ENCODE results near the gene SLC5A6.

SLC5A6 gene

DNA sequence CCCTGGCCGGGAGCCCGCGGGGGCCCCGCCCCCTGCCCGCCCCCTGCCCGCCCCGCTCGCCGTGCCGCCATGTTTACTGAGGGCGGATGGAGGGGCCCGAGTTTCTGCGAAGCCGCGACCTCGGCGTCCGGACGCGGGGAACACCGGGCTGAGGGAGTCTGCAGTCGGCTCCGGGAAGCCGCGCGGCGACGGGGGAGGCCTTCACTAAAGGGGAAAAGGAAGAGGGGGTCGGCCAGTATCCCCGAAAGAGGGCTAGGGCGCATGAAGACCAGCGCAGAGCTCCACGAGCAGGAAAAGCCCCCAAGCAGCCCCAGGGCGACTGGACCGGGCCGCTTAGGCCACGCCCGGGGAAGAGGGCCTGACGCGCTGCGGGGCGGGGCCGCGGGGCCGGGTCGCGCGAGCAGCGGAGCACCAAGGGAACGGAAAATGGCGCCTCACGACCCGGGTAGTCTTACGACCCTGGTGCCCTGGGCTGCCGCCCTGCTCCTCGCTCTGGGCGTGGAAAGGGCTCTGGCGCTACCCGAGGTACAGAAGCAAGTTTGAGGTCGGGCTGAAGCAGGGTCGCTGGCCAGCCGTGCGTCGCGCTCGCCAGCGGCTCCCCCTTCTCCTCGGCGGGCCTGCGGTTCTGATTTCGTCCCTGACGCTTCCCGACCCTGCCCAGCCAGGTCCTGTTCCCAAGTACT lies at the start of gene SLC5A6, which contains the start of gene ATRAID:
Gene SLC5A6 (minus strand): TSS at position 326 of the 683 bp plus-strand sequence. CDS start 4,618 bp downstream, outside the sequence.
Gene ATRAID (plus strand): TSS at position 99 of the 683 bp plus-strand sequence. CDS start 328 bp downstream, at position 427.
- peak; percentile 93 for DNase-seq (ENCODE audit: low spot score)

DNA sequence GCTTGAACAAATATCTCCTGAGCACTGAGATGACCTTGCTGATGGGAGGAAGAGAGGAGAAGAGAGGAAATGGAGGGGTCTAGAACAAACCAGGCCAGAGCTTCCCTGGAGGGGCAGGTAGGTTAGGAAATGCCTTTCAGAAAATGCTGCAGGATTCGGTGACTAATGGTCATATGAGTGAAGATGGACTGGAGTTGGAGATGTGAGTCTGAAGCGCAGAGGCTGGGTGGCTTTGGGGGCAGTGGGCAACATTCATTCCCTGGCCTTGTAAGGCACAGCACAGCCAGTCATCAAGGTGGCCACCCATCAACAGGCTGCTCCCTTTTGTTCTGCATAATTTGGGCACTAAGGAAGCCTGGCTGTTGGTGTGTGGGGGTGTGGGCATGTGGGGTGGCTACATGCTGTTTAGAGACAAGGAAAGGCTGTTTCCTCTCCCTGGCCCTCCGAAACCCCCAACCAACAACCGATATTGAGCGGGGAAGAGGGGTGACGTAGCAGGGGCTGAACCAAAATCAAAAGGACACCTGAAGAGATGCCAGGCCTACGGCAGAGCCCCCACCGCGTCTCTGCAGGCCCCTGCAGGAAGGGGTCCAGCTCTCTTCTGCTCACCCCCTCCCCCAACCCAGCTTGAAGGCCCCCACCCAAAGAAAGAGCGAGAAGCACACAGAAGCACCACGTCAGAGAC lies 49.3 kb upstream of the SLC5A6 start:
- no peak for DNase-seq (ENCODE audit: low spot score)

DNA sequence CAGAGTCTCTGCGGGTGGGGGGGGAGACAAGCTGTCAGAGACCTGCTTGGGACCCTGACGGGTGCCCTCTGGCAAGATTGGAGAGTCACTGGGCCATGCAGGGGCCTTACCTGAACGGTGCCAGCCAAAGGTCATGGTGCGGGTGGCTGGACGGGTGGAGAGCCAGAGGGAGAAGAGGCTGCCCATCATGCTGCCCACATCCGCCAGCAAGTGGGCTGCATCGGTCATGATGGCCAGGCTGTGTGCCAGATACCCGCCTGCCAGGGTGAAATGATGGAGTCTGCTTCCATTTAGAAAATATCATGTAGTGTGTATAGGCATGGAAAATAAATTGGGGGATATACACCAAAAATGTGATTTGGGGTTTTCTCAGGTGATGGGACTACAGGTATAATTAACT lies 46.0 kb upstream of the SLC5A6 start:
- no peak for DNase-seq (ENCODE audit: low spot score)

DNA sequence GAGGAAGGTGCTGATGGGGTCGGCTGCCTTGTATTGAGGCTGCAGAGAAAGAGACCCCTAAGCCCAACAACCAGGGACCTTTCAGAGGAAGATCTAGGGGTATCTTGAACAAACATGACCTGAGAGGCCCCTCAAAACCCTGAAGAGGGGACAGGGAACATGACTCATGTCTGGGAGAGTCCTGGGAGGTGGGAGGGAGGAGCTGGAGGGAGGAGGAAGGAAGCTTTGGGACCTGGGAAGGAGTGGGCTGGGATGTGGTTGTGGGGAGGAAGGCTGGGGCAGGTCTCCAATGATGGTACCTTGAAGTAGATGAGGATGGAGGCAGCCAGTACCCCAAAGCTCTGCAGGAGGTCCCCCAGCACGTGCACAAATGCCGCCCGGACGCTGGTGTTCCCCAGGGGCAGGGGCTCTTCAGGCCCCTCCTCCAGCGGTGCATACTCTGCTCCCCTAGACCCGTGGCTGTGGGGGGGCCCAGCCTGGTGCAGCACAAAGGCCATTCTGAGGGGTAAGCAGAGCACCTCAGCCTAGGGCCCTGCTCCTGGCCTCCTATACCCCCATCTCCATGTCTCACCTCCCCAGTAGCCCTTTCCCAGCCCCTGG lies 44.9 kb upstream of the SLC5A6 start:
- no peak for DNase-seq (ENCODE audit: low spot score)

DNA sequence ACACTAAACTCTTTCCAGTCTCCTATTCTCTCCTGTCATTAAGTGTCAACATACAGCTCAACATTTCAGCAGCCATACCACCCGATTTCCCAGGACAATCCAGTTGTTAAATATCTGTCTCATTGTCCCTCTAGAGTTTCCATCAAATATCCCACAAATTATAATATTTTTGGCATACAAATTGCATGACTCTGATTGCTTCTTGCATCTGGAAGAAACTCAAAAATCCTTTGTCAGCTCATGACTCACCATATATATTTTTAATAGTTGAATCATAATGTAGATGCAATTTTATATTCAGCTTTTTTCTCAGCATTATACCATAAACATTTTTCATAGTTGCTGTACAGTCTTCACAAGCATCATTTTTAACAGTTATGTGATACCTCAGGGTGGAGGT lies 43.6 kb upstream of the SLC5A6 start:
- DNase-seq (ENCODE audit: low spot score) = no peak

DNA sequence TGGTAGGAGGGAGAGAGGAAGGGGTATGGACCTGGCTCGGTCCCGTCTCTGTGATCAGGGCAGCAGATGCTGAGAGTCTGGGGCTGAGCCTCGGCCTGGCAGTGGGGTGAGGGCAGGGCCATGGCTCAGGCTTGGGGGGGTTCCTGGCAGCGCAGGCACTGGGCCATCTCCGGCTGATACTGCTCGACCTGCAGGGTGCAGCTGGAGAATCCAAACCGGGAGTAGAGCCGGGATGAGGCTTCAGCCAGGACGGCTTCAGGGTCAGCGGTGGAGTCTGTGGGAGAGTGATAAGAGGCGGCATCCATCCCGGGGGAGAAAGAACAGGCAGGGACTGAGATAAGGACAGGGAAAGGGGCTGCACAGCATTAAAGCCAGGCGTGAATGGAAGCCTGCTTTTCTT lies 43.1 kb upstream of the SLC5A6 start:
- no peak for DNase-seq (ENCODE audit: low spot score)

DNA sequence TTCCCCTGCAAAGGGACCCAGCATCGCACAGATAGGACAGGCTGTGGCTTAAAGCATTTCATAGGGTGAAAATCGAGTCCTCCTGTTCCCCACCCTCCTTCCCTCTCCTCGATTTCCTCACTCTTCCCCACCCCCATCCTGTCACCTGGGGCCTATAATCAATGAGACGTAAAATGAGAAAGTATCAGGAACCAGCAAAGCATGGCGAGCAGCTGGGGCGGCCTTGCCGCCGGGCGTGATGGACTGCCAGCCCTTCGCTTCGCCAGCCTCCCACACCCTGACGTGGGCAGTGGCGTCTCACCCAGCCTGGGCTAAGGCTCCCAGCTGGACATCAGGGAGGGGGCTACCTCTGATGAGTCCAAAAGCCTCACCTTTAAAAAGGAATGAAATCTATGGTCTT lies 39.7 kb upstream of the SLC5A6 start:
- DNase-seq (ENCODE audit: low spot score) = no peak

DNA sequence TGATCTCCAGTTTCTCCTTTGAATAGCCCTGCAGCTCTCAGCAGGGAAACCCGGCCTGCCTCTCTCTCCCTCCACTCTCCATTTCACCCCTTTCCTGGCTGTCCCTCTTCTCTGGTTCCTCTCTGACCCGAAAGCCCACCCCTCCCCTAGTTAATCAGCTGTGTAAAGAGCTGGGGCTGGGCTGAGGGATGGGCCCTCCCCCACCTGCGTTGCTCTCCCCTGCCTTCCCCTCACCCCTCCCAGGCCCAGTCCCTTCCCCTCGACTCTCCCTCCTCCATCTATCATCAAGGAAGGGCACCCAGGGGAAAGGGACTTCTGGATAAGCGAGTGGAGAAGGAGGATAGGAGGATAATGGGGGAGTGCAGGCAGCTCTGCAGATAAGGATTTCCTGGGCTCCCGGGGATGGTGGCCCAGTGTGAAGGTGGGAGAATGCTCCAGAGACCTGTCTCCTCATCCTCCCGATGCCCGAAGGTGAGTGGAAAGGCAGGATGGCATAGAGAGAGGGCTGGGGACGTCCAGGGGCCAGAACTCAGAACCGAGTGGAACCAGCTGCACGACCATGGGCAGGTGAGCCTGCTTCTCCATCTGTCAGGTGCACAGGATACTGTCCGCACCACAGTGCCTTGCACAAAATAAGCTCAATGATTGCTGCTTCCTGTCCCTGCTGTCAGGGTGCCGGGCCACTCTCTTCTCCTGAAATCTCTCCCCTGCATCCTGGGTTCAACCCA lies 38.7 kb upstream of the SLC5A6 start:
- DNase-seq (ENCODE audit: low spot score) = no peak

DNA sequence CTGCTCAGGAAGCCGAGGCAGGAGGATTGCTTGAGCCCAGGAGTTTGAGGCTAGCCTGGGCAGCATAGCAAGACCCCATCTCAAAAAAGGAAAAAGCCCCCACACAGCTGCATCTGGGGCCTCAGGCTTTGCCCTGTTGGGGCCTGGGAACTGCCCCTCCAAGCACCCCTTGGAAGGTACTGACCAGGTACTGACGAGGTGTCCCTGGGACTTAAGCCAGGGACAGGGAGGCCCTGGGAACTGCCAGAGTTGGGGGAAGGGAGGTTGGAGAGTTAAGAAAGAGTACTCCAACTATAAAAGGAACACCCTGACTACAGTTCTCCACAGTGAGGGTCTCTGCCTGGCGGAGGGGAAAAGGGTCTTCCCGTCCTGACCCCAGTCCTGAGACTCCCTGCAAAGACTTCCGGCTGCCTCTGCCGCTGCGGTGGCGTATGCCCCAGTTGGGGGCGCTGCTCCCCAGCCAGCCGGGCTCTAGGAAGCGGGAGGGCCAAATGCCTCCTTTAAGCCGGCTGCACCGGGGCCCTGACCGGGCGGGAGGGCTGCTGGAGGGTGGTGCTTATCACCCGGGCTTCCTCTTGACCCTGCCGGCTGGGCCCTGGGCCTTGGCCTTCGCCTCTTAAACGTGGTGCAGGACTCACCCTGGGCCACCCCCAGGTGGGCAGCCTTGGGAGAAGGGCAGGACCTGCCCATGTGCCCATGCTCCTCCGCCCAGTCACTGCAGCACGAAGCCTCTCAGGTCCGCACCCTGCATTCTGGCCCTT lies 38.0 kb upstream of the SLC5A6 start:
- peak; percentile 88 for DNase-seq (ENCODE audit: low spot score)

DNA sequence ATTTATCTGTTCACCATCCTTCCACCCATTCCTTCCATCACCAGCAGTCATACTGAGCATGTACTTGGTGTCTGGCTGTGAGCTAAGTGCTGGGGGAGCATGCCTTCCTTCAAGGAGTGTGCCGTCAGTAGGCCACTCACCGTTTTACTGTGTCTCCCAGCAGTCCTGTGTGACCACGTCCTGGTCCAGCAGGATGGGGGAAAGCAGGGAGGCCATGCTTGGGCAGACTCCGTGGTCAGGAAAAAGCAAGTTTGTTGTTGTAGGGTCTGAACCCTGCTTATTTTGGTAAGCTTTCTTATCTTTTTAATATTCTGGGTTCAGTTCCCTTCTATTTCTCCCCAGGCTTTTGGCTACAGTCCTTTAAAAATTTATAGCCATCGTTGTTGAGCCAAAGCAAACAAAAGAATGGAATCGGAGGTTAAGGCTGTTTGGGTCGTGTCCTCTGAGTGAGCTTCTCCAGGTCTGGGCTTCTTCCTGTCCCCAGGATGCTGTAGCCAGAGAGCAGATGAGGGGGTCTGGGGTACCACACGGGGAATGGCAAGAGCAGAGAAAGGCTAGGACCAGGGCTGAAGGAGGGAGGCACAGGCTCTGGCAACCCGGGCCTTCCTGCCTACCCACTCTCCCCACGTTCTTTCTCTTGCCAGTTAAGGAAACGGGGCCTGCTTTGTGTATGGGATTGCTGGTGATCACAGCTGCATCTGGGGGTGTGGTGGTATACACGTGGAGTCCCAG lies 37.3 kb upstream of the SLC5A6 start:
- no peak for DNase-seq (ENCODE audit: low spot score)

DNA sequence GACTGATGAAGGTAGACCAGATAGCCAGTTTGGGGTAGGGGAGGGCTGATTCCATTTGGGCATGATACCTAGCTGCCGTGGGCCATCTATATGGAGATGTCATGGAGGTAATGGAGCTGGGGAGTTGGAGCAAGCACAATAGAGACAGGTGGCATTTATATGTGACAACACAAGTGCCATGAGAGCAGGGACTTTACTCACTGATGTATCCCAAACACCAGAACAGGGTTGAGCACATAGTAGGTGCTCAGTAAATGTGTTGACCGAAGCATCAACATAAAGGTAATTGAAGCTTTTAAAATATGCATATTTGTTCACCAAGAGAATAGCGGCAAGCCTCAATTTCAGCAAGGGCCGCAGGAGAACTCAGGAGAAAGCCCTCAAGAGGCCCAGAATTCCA lies 35.8 kb upstream of the SLC5A6 start:
- DNase-seq (ENCODE audit: low spot score) = no peak

DNA sequence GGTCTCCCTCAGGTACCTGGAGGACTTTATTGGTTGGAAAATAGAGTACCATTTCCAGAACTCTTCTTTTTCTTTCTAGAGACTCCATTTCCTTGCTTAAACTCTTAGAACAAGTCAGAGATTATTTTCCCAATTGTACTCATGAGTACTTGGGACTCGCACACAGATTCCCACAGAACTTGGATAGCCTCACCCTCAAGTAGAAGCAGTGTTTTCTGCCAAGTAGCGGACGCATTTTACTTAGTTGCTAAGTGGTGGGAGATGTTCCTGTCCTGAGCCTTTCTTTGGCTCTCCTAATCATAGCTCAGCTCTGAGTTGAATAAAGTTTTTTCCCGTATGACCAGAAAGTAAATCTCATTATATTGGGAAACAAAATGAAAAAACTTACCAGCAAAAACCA lies 33.6 kb upstream of the SLC5A6 start:
- DNase-seq (ENCODE audit: low spot score) = no peak

DNA sequence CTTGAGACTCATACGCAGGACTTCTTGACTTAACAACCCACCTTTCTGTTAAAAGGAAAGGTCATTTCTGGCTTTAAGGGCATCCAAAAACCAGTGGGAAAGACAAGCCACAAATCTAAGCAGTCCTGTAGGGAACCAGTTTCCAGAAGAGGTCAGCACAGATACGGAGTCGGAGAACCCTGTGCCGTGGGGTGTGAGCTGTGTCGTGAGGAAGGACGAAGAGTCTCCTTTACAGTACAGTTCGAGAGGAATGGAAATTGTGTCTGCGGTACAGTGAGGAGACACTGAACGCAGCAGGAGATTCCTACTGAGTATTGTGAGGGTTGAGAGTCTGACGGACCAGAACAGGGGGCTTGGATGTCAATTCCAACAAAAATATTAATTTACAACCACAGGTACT lies 33.0 kb upstream of the SLC5A6 start:
- no peak for DNase-seq (ENCODE audit: low spot score)

DNA sequence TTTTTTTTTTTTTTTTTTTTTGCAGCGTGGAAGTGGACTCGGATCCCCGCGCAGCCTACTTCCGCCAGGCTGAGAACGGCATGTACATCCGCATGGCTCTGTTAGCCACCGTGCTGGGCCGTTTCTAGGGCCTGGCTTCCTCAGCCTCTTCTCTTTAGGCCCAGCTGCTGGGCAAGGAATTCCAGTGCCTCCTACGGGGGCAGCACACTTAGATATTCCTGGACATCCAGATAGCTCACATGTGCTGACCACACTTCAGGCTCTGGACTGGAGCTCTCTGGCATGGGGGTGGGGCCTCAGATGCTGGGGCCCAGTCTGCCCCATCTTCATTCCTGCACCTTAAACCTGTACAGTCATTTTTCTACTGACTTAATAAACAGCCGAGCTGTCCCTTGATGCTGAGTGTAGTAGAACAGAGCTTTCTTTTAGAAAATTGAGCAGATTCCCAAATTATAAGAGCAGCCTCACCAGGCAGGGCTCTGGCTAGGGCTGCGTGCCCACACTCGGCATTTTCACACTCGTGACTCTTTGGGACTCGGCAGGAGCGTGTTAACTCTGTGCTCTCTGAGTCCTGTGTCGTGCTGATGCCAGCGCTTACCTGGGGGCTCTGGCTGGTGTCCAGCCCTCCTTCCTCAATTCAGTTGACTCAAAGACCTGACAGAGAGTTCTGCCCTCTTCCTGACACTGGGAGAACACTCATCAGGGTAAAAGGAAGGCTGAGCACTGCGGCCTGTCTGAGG lies 31.5 kb upstream of the SLC5A6 start:
- no peak for DNase-seq (ENCODE audit: low spot score)

DNA sequence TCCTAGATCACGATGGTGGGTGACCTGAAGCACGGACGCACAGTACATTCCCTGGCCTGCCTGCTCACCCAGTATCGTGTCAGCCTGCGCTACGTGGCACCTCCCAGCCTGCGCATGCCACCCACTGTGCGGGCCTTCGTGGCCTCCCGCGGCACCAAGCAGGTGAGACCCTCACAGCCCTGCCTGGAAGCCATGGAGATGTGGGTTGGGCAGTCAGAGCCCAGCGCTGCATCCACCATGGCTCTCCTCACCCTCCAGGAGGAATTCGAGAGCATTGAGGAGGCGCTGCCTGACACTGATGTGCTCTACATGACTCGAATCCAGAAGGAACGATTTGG lies 30.5 kb upstream of the SLC5A6 start:
- DNase-seq (ENCODE audit: low spot score) = no peak

DNA sequence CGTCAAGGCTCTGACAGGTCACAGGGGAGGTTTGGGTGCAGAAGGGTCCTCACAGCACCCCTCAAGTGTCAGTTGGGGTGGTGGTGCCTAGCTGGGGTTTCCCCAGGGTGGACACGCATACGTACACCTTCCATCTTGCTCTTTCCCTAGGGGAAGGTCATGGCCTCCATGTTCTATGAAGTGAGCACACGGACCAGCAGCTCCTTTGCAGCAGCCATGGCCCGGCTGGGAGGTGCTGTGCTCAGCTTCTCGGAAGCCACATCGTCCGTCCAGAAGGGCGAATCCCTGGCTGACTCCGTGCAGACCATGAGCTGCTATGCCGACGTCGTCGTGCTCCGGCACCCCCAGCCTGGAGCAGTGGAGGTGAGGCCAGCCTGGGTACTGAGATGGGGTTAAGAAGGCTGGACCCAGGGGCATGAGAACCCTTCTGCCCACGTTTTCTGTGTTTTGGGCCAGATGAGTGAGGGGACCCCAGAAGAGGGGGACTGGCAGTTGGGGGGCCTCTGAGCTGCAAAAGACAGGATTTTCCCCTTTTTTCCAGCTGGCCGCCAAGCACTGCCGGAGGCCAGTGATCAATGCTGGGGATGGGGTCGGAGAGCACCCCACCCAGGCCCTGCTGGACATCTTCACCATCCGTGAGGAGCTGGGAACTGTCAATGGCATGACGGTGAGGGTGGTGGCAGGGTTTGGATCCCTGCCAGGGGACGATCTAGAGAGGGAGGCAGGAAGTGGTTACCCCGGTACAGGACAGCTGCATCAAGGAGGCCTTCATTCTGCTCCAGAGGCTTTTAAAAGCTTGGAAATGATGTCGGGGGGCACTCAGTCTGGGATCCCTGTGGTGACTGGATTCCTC lies 29.9 kb upstream of the SLC5A6 start:
- DNase-seq (ENCODE audit: low spot score) = no peak

DNA sequence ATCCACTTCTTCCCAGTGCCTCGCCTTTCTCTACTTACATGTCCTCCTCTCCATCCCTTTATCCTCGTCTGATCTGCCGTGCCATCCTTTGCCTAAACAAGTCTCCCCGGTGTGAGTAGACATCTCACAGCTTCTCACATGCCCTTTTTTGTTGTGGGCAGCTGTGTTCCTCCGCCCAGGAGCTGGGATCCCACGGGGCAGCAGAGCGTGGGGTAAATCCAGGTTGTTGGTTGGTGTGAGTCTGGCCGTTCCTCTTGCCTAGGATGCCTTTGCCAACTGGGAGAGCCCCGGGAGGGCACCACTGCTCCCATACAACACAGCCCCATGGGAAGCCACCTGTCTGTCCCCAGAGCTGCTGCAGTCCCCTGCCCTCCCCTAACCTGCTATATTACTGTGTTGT lies 28.3 kb upstream of the SLC5A6 start:
- DNase-seq (ENCODE audit: low spot score) = no peak

DNA sequence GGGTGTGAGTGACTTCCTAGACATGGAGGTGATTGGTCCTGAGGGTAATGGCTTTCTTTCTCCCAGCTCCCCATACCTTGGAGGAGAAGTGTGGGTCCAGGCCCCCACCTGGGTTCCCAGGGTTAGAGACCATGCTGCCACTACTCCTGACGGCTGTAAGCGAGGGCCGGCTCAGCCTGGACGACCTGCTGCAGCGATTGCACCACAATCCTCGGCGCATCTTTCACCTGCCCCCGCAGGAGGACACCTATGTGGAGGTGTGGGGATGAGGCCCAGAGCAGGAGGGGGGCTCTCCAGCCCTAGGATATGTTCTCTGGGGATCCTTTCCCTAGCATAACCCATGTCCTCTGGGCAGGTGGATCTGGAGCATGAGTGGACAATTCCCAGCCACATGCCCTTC lies 26.9 kb upstream of the SLC5A6 start:
- no peak for DNase-seq (ENCODE audit: low spot score)

DNA sequence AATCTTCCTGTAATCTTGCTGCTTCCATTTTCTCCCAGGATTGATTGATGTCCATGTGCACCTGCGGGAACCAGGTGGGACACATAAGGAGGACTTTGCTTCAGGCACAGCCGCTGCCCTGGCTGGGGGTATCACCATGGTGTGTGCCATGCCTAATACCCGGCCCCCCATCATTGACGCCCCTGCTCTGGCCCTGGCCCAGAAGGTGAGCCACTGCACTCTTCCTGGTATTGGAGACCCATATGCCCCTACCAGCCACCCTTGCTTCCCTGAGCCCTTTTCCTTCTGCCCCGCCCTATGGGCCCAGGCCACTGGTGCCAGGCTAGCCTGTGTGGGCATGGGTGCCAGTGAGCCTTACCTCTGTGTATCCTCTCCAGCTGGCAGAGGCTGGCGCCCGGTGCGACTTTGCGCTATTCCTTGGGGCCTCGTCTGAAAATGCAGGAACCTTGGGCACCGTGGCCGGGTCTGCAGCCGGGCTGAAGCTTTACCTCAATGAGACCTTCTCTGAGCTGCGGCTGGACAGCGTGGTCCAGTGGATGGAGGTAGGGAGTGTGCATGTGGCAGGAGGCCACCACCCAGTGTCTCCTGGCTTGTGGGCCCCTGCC lies 25.4 kb upstream of the SLC5A6 start:
- no peak for DNase-seq (ENCODE audit: low spot score)

Measured in D341Med (cell line).